Measurements from ENCODE around the gene UBE2G2.

Gene UBE2G2

DNA sequence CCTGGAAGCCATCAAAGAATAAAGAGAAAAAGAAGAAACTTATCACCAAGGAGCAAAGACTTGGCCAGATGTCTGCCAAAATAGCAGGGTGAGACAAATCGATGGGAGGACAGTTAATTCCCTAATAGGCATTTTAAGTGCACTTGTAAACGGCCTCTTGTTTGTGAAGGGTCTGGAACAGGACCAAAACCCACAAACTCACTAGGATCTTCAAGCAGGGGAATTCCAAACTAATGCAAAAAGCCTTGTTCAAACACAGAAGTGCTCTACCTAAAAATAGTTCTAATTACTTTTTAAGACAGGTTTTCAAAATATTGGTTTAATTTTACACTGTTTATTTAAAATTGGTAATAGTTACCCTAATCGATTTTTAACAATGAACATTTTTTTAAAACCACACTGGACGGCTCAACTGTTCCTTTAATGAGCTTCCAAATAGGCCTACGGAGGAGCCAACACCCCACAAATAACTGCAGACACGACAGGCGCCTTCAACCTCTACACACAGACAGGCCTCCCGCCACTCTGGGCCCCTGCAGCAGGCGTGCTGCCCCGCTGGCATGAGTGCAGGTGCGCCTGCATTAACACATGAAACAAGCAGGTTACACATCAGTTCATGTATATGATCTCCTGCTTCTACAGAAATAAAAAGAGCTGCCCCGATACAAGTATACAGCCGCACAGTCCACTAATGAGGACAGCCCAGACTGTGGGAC lies 15.8 kb downstream of the UBE2G2 start:
- no peak for DNase-seq

DNA sequence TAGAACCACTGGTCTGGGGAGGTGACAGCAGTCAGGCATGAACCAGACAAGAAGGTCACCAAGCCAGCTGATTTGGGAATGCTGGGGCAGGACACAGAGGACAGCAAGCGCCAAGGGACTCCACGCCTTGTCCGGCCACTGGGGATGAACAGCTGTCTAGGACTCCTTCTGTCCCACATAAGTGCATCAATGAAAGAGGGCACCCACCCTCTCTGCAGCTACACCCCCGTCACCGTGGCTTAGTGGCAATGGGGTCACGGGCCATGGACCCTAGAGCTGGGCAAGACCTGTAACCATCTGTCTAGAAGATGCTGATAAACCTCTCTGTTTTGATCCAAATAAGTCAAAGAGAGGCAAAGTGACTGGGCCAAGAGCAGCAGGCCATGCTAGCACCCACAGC lies 16.8 kb downstream of the UBE2G2 start:
- DNase-seq: no peak

DNA sequence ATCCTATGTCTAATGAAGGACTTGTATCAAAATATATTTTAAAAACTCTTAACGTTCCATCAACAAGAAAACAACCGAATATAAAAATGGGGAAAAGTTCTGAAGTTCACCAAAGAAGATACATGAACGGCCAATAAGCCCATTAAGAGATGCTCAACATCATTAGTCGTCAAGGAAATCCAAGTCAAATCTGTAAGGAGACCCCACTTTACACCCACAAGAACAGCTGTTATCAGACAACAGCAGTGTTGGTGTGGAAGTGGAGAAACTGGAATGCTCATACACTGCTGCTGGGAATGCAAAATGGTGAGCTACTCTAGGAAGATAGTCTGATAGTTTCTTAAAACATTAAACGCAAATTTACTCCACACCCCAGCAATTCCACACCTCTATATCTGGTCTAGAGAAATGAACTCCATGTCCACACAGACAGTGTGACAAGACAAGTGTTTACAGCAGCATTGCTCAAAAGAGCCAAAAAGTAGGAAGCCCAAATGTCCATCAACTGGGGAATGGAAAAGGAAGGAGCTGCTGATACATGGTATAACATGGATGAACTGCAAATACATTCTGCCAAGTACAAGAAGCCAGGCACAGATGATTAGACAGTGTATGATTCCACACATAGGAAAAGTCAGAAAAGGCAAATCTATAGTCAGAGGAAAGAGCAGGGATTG lies 18.5 kb downstream of the UBE2G2 start:
- DNase-seq: no peak

DNA sequence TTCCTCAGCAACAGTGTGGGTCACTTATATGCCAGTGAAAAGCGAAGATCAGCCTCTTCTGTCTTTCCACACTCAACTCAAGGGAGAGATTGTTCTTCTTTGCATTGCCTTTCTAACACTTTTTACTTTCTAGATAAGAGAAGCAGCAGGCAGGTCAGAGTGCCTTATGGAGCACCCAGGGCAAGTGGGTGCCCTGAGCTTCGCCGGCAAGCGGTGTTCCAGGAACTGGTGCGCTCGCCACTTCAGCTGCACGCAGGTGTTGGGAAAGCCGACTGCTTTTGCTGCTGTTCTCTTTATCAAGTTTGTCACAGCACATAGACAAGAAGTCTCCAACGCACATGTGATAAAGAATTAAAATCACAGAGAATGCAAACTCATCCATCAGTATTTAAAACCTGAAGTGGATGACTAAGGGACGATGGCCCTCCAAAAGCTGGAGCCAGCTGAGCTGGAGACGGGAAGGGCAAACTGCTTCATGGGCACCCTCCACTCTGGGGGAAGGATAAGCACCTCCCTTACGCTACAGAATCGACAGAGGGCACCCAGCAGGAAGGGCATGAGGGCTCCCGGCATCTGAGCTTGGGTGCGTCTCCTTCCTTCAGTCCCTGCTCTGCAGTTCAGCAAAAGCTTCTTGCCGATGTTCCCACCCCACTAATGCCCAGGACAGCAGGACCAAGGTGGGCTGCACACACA lies 20.7 kb downstream of the UBE2G2 start:
- DNase-seq: no peak

DNA sequence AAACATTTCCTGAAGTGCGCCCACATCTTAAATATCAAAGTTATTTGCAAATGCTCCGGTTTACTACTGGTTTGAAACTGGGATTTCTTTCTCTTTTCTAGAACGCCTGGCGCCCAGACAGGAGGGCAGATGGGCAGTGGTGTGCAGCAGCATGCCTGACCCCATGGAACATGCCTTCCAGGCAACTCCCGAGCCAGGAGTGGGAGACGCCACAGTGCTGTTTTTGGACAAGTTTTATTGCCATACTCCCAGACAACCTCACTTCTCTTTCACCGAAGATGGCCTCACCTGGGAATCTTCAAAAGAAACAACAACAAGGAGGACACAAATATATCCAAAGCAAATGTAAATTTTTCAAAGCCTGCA lies 21.5 kb downstream of the UBE2G2 start:
- no peak for DNase-seq

DNA sequence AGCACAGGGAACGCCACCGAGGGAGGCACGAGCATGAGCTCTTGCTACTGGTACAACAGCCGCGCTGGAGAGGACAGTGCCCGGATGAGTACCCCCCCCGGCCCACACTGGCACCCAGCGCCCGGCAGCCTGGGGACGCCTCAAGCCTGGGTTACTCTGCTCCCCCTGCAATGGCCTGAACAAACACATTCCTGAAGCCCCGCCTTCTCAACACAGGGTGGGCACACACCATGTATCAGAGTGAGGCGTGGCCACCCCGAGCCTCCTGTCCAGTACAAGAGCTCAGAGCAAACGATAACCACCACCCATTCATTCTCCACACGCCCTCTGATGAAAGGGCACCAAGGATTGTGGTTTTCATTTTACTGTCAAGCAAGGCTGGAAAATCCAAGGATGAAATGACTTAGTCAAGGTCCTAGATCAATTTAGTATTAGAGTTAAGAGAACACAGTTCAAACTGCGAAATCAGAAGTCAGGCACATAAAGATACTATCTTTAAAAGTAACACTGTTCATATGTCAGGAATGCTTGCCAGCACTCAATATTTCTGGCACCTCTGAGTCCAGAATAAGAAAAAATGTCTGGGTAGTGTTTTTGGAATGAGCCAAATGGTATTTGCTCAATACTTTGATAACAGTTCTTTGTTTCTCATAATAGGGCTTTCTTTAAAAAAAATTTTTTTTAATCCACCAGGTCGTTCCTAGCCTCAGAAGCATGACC lies 22.0 kb downstream of the UBE2G2 start:
- no peak for DNase-seq

DNA sequence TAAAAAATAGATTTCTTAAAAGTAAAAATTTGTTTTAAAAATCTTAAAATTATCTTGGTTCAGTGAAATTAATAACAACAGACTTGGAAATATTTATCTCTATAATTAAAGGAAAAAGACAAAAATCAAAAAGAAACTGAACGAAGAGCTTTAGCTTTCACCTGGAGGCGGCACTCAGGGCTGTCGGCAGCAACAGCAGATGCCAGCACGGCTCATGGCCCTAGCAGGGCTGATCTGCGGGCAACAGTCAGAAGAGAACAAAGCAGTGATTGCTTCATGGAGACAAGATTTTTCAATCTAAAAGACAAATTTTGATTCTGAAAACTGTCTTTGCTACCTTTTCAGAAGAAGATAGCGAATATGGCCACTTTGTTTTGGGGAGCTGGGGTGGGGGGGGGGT lies 22.6 kb downstream of the UBE2G2 start:
- no peak for DNase-seq

DNA sequence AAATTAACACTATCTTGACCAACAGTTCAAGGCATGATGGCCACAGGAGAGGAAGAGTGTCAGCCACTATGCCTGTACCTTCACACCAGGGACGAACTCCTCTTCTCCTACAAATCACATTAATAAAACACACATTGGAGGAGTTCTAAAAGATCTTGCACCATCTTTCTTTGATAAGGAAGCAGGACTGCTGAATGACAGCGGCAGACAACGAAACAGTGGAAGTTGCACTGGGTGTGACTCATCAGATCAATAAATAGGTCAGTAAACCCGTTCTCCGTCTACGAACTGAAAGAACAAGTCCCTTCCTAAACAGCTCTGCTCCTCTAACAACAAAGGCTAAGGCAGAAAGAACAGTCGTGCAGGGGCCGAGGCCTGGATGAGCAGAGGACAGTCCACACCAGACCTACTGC lies 23.1 kb downstream of the UBE2G2 start:
- DNase-seq: no peak

DNA sequence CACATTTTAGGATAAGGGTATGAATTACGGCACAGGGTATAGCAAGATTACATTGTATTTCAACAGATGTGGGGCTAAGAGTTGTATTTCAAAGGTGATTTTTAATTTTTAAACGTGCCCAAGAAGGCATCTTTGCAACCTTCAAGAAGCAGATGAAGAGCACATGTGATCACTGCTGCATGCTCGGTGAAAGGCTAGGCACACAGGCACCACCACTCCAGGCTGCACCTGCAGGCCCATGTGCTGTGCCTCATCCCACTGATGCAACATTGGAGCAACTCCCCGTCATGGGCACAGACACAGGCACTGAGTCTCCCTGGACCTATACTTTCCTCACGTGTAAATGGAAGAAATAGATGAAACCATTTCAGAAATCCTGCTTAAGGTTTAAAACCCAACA lies 23.5 kb downstream of the UBE2G2 start:
- DNase-seq: no peak

DNA sequence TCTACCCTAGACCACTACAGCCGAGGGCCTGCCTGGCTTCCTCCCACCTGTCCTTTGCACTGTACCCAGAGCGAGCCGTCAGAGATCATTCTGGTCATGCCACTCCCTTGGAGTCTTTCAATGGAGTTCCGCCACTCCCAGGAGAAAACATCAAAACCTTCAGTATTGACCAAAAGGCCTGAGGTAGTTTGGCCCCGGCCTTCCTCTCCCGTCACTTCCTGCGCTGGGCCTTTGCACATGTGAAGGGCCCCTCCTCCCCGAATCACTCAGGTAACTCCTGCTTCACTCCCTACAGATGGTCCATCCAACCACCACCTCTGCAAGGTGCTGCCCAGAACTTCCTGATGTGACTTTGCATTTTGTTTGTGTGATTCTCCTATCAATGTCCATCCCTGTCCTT lies 26.6 kb downstream of the UBE2G2 start:
- DNase-seq: no peak

DNA sequence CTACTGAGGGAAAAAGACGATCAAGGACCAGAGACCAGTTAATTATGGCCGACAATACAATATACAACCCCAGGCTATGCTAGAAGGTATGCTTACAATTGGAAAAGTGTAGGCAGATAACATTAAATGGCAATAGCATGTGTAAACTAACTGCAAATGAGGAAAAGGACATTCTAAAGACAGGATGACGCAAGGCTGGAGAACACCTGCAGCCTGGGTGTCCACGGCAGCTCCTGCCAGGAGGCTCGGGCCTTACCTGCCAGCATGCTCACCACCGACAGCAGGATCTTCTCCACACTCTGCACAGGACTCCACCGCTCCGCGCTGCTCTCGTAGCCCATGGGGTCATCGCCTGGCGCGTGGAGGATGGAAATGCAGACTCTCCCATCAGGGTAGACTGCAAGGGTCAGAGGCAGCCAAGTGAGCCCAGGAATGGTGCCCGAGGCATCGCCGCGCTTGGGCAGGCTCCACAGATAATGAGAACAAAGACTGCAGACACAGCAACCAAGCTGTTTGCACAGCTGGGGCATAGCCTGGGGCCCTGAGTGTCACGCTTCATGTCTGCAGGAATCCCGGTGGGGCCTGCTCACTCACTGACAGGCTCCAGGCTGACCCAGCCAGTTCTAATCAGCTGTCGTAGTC lies 28.2 kb downstream of the UBE2G2 start:
- DNase-seq: no peak

DNA sequence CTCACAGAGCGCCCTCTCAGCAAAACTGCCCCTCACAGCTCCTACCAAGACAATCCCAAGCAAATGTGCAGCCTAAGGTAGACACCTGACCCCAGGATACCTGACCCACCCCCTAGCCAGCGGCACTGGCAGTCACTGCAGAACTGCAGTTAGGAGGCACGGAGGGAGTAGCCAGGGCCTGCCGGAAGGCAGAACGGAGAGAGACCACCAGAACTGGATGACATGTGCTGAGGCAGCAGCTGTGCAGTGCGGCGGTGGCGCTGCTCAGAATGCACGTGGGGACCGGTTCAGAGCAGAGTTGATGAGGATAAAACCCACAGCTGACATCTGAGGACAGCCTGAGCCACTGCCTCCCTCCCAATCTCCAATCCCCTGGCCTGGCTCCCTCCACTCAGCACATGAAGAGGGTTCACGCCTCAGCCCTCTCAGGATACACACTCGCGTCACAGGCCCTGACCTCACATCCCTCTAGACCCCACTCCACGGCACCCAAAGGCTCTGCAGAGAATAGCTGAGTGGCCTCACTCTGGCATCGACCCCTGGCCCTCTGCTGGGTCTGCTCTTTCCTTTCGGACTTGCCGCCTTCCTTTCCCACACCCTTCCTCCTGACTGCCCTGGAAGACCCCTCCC lies 29.6 kb downstream of the UBE2G2 start:
- DNase-seq: no peak

DNA sequence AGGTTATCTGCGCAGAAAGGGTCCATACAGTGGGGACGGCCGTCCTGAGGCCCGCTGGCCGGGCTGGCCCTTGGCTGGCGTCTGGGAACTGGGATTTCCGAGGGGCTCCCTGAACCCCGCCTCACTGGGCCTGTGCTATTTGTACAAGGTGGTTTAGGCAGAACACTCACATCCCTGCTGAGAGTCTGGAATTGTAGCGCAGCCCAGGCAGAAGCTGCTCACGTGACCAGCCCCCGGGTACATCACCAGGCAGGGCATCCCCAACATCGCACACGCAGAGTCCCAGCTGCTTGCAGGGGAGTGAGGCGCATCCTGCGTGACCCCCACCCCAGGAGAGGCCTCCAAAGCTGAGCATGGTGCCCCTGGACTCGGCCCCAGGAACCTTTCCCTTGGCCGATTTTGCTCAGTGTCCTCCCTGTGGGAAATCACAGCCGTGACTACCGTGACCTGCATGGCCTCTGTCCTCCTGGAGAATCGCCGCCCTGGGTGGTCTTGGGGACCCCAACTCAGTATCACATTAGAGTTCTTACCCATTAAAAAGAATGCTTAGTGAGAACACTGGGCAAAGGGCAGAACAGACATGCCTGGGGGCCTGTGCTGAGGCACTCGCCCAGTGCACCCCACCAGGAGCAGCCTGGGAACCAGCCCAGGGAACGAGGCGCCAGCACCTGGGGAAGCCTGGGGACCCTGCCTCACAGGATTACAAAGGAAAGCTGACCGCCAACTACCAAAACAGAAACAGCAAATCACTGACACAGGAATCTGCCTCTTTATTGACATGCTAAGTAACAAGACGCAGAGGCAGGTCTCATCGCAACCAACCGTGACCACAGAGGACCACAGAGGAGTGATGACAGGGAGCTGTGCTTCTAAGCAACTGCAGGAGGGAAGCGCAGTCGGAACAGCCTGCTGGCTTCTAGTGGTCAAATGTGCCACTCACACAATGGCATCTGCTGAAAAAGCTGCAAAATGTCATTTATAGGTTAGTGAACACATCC lies 33.5 kb downstream of the UBE2G2 start:
- DNase-seq: no peak

DNA sequence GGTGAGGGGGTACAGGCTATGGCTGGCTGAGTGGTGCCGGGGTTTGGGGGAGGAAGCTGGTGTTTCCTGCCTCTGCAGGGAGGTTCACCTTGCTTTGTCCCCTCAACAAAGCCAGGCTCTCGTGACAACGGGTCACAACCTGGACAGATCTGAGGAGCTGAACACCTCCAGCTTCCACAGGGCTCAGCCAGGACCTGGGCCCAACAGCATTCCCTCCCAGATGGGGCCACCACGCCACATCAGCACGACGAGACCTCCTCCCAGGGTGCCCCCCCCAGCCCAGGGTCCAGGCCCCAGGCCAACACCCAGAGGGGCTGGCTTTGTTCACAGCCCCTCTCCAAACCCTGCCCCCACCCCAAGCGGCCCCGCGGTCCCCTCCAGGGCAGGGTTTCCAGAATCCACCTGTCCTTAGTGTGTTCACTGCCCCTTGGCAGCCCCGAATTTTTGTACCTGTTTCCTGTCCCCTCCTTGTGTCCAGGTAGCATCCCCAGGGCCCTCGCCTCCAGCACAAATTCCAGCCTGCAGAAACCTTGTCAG lies 34.7 kb downstream of the UBE2G2 start:
- no peak for DNase-seq

DNA sequence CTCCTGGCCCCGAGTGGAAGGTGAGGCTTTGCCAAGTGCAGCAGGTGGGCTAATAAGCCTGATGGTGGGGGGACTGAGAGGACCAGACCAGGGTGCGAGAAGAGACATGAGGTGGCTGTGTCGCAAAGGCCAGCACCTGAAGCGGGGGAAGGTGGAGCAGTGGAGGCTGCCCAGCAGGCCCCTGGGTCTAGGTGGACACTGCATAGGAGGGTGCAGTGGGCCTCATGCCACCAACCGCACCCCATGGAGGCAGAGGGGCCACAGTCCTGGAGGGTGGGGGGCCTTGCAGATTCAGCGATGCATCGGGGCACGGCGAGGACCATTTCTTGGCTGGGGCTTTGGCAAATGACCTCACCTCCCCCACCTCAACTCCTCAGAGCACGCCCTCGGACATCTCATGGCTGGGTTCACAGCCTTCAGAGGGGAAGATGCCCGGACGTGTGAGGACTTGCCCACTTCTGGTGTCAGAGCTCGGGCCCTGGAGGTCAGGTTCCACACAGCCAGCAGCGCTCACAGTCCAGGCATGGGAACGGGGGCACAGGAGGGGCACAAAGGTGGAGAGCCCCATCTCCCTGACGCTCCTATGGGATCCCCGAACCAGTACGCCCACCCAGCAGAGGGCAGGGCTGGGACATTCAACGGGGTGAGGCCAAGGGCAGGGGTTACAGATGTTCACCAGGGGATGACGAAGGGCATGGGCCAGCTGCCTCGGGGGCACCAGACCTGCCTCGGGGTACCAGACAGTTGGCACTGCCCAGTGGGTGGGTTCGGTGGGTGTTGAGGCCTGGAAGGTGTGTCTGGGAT lies 35.4 kb downstream of the UBE2G2 start:
- no peak for DNase-seq

DNA sequence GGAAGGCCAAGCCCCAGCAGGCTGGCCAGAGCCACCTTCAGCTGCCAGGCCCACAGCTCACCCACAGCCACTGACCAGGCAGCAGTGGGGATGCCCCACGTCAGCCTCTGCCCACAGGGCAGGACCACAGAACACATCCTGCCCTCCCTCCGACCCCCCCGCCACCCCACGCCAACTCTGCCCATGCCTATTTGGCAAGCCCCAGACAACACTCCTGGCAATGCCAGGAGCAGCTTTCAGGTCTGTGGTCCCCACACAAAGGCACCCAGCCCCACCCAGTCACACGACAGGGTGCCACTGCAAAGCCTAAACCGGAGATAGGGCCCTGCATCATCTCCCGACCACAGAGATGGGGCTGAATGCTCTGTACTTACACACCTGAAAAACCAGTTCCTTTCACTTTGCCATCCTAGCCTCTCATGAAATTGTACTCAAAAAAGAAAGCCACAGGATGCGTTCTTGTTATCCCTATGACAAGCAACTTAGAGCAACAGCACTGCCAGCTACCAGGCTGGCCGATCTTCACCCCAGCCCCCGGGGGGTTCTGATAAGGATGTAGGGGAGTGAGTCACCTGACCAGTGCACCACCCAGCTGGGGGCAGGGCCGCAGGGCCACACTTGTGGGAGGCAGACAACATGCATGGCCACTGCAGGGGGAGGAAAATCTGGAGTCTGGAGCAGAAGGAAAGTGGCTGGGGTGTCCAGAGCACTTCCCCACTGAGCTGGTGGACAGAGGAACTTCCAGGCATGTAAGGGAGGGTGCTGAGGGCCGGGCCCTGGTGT lies 36.2 kb downstream of the UBE2G2 start:
- no peak for DNase-seq

DNA sequence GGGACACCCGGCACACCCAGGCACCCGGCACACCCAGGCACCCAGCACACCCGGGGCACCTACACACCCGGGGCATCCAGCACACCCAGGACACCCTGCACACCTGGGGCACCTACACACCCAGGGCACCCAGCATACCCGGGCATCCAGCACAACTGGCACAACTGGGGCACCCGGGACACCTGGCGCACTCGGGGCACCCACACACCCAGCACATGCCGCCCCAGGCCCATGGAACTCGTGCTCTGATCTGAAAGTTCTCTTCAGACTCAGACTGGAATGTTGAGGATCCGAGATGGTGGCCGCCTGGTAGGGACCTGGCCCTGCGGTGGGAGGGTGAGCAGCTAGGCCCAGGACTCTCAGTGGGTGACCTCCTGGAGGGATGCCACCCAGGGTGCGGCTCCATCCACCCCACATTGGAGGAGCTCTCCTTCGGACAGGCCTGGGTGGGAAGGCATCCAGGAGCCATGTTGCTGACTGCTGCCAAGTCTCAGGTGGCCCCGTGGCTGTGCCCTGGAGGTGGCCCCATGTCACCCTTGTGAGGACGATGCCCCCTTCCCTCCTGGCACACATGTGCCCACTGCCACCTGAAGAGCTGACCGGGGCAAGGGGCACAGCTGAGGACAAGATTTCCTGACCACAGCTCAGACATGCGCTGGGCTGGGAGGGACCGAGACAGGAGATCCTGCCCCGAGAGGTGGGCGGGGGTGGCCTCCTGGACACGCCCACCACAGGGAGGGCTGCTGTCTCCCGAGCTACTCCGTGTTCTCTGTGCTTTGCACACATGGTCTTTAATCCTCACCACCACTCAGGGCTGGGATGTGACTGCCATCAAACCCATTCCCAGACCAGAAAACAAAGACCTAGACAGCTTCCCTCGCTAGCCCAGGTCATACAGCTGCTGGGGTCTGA lies 37.0 kb downstream of the UBE2G2 start:
- DNase-seq: no peak

Data from fibroblast of skin of back (primary cell).